Measurements from ENCODE around the gene MAP2K2.

MAP2K2 gene

GRCh38 chr19:4043966-4044715 is 79.8 kb downstream of the MAP2K2 start:
- DNase-seq (ENCODE audit: low read depth, low spot score): no peak

DNA sequence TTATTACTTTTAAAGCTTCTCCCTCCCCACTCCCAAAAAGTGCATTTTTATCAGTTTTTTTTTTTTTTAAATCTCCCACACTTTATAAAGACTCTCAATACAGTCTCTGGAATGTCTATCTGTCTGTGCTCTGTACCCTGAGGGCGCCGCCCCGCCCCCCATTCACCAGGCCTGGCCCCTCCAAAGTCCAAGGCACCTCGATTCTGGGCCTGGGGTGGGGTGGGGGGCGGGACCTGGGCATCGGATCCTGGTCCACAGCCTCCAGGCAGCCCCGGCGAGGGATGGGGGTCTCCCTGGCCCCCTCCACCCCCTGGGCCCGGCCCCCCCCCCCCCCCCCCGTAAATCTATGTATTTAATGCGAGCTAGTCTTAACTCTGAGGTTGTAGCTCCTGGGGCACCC is 80.5 kb downstream of the MAP2K2 start:
- DNase-seq (ENCODE audit: low read depth, low spot score): no peak

GRCh38 chr19:4042731-4043082 is 81.2 kb downstream of the MAP2K2 start:
- DNase-seq (ENCODE audit: low read depth, low spot score): no peak

DNA sequence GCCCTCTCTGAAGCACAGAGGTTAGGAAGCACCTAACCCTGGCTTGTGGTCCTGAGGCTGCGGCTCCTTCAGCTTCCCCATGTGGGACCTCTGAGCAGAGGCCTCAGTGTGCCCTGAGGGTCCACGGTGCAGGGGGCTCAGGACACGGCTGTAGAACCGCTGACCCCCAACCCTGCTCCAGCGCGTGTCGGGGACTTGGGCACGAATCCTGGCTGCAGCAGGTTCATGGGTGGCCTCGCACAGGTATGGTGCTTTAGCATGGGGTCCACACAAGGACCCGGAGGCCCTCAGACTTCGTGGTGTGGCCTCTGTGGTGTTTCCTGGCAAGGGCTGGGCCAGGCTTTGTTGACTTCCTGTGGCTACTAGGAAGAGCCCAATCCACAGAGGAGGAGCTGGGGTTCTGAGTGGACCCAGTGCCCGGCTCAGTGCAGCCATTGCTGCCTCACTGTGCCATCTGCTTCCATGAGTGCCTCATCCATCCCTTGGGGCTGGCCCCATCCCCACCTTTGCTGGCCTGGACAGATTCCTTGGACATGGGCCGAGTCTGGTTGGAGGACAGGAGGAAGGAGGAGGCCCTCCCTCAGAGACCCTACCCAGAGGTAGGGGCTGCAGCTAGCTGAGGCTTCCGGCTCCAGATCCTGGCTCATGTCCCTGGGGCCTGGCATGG is 81.7 kb downstream of the MAP2K2 start:
- DNase-seq (ENCODE audit: low read depth, low spot score): no peak
